ENCODE measurements around the gene TSPAN11.
"Not testable (repeated sequence)": the region's sequence is repeated elsewhere in the genome, so short reads cannot be mapped to it uniquely, and the experiment has no call there.

TSPAN11 gene

GRCh38 chr12:31021181-31021580 is 94.6 kb downstream of the TSPAN11 start:
- DNase-seq: no peak

- no peak for DNase-seq
Measured at GRCh38 chr12:31021809-31022494, 95.4 kb downstream of the TSPAN11 start.

- no peak for DNase-seq
Measured at GRCh38 chr12:31023271-31023724, 96.8 kb downstream of the TSPAN11 start.

GRCh38 chr12:31026202-31026601 is 99.7 kb downstream of the TSPAN11 start:
- DNase-seq: no peak

GRCh38 chr12:31027006-31027405 is 100.5 kb downstream of the TSPAN11 start:
- DNase-seq: not testable (repeated sequence)

GRCh38 chr12:31029468-31029867 is 102.9 kb downstream of the TSPAN11 start:
- DNase-seq: no peak

GRCh38 chr12:31029916-31030562 is 103.5 kb downstream of the TSPAN11 start:
- no peak for DNase-seq

GRCh38 chr12:31031951-31032335 is 105.4 kb downstream of the TSPAN11 start:
- no peak for DNase-seq

- no peak for DNase-seq
Measured at GRCh38 chr12:31033146-31033545, 106.6 kb downstream of the TSPAN11 start.

- no peak for DNase-seq
Measured at GRCh38 chr12:31033681-31034080, 107.1 kb downstream of the TSPAN11 start.

GRCh38 chr12:31034372-31034771 is 107.8 kb downstream of the TSPAN11 start:
- no peak for DNase-seq

- no peak for DNase-seq
Measured at GRCh38 chr12:31035226-31035625, 108.7 kb downstream of the TSPAN11 start.

- no peak for DNase-seq
Measured at GRCh38 chr12:31035967-31036665, 109.6 kb downstream of the TSPAN11 start.

- DNase-seq: no peak
Measured at GRCh38 chr12:31037028-31037427, 110.5 kb downstream of the TSPAN11 start.

- no peak for DNase-seq
Measured at GRCh38 chr12:31037931-31038330, 111.4 kb downstream of the TSPAN11 start.

GRCh38 chr12:31041033-31041564 is 114.6 kb downstream of the TSPAN11 start:
- DNase-seq: no peak

Measured in NCI-H524 treated with DMSO at 0.1 percent for 48 hours (cell line).